ENCODE measurements around the gene MRPL20.
A peak's percentile ranks its signal among the peaks of the same experiment; 100 is the strongest.

The MRPL20 gene

GRCh38 chr1:1356796-1357401 is 50.2 kb downstream of the MRPL20 start:
- H3K4me3 ChIP-seq (replicated peaks; ENCODE audit: low read depth, low read length) = peak overlapping the region; percentile 77
- DNase-seq (ENCODE audit: extremely low read depth, low read depth) = no peak
- no peak for TF ChIP-seq CTCF (IDR thresholded peaks at IDR 0.05; ENCODE audit: low read depth, low read length, missing control alignments)

- no peak for TF ChIP-seq CTCF (IDR thresholded peaks at IDR 0.05; ENCODE audit: low read depth, low read length, missing control alignments)
- H3K4me3 ChIP-seq (replicated peaks; ENCODE audit: low read depth, low read length) = peak overlapping the region; percentile 77
- no peak for DNase-seq (ENCODE audit: extremely low read depth, low read depth)
Measured at GRCh38 chr1:1356166-1356795, 50.8 kb downstream of the MRPL20 start.

GRCh38 chr1:1355416-1355815 is 51.7 kb downstream of the MRPL20 start:
- no peak for DNase-seq (ENCODE audit: extremely low read depth, low read depth)
- H3K4me3 ChIP-seq (replicated peaks; ENCODE audit: low read depth, low read length) = peak overlapping the region; percentile 25; the same call in 1 of the 2 replicates
- no peak for TF ChIP-seq CTCF (IDR thresholded peaks at IDR 0.05; ENCODE audit: low read depth, low read length, missing control alignments)

GRCh38 chr1:1354271-1355247 is 52.5 kb downstream of the MRPL20 start:
- DNase-seq (ENCODE audit: extremely low read depth, low read depth) = no peak
- TF ChIP-seq CTCF (IDR thresholded peaks at IDR 0.05; ENCODE audit: low read depth, low read length, missing control alignments) = no peak
- H3K4me3 ChIP-seq (replicated peaks; ENCODE audit: low read depth, low read length) = no peak overlapping the region

- DNase-seq (ENCODE audit: extremely low read depth, low read depth) = no peak
- H3K4me3 ChIP-seq (replicated peaks; ENCODE audit: low read depth, low read length) = no peak overlapping the region
- TF ChIP-seq CTCF (IDR thresholded peaks at IDR 0.05; ENCODE audit: low read depth, low read length, missing control alignments) = no peak
Measured at GRCh38 chr1:1353389-1354151, 53.5 kb downstream of the MRPL20 start.

- no peak for DNase-seq (ENCODE audit: extremely low read depth, low read depth)
- no peak overlapping the region for H3K4me3 ChIP-seq (replicated peaks; ENCODE audit: low read depth, low read length)
- no peak for TF ChIP-seq CTCF (IDR thresholded peaks at IDR 0.05; ENCODE audit: low read depth, low read length, missing control alignments)
Measured at GRCh38 chr1:1352786-1353388, 54.2 kb downstream of the MRPL20 start.
